NCI-H2107 treated with DMSO at 0.1 percent for 48 hours (cell line): ENCODE results near the gene KCNK5.

Experiments
- DNase-seq: peaks from one replicate; lab custom pipeline; 2025; ENCODE audit not compliant: unreplicated experiment; lab: John Stamatoyannopoulos, UW

Gene KCNK5

GRCh38 chr6:39240155-39240757 lies 11.0 kb upstream of the KCNK5 start:
- DNase-seq, result no peak

- no peak for DNase-seq
Observed at GRCh38 chr6:39239527-39240154, 10.4 kb upstream of the KCNK5 start.

GRCh38 chr6:39236742-39237141 lies 7.5 kb upstream of the KCNK5 start:
- DNase-seq, result no peak

- DNase-seq, result no peak
Observed at GRCh38 chr6:39233333-39233732, 4.1 kb upstream of the KCNK5 start.

GRCh38 chr6:39231521-39232243 lies 2.4 kb upstream of the KCNK5 start:
- DNase-seq, result no peak

GRCh38 chr6:39230654-39231035 lies 1.4 kb upstream of the KCNK5 start:
- DNase-seq, result no peak

- DNase-seq, result no peak
Observed at GRCh38 chr6:39228111-39228971, 934 bp downstream of the KCNK5 start.

GRCh38 chr6:39227476-39227875 lies 1.8 kb downstream of the KCNK5 start:
- no peak for DNase-seq

- no peak for DNase-seq
Observed at GRCh38 chr6:39226639-39227329, 2.5 kb downstream of the KCNK5 start.

- DNase-seq, result no peak
Observed at GRCh38 chr6:39225946-39226437, 3.3 kb downstream of the KCNK5 start.

- no peak for DNase-seq
Observed at GRCh38 chr6:39225543-39225942, 3.7 kb downstream of the KCNK5 start.

- no peak for DNase-seq
Observed at GRCh38 chr6:39224523-39225182, 4.6 kb downstream of the KCNK5 start.

- no peak for DNase-seq
Observed at GRCh38 chr6:39224011-39224410, 5.3 kb downstream of the KCNK5 start.

GRCh38 chr6:39223555-39223954 lies 5.7 kb downstream of the KCNK5 start:
- no peak for DNase-seq

GRCh38 chr6:39223061-39223460 lies 6.2 kb downstream of the KCNK5 start:
- no peak for DNase-seq

- no peak for DNase-seq
Observed at GRCh38 chr6:39221779-39222641, 7.3 kb downstream of the KCNK5 start.

- no peak for DNase-seq
Observed at GRCh38 chr6:39221115-39221514, 8.2 kb downstream of the KCNK5 start.

- no peak for DNase-seq
Observed at GRCh38 chr6:39218868-39219567, 10.3 kb downstream of the KCNK5 start.
